GM21367 (cell line): ENCODE measurements around the gene PECR.
A peak's percentile ranks its signal among the peaks of the same experiment; 100 is the strongest.
"Not testable (repeated sequence)": the region's sequence is repeated elsewhere in the genome, so short reads cannot be mapped to it uniquely, and the experiment has no call there.

ENCODE experiments used
- ATAC-seq: cut with Tn5 transposase; IDR thresholded peaks from one replicate; pipeline ENCODE4 v1.9.1; 2021; ENCODE audit not compliant: unreplicated experiment

Gene PECR

GRCh38 chr2:216107320-216107719 lies 25.7 kb upstream of the PECR start:
- ATAC-seq, result no peak

DNA sequence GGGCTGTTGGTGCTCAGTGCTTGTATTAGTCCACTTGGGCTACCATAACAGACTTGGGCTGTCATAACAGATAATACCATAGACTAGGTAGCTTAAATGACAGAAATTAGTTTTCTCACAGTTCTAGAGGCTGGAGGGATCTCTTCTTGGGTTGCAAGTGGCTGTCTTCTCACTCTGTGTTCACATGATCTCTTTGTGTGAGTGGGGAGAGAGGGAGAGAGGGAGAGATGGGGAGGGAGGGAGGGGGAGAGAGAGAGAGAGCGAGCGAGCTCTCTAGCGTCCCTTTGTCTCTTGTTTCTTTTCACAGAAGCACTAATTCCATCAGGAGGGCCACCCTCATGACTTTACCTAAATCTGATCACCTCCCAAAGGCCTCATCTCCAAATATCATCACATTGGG lies 23.1 kb upstream of the PECR start:
- no peak for ATAC-seq

DNA sequence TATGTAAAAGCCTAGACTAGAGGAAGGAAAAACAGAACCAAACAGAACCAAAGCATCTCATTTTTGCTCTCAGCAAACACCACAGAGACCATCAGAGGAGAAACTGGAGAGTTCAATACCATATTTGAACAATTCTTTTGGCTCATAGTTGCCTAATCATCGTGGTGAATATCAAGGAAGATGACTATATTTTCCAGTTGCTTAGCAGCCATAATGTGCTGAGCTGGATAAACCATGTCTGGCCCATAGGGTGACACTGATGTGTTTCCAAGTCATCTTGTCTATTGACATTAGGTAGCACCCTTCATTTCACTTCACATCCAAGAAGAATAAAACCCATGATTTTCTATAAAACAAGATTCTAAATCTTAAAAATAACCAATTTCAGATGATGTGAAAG lies 21.6 kb upstream of the PECR start:
- no peak for ATAC-seq

DNA sequence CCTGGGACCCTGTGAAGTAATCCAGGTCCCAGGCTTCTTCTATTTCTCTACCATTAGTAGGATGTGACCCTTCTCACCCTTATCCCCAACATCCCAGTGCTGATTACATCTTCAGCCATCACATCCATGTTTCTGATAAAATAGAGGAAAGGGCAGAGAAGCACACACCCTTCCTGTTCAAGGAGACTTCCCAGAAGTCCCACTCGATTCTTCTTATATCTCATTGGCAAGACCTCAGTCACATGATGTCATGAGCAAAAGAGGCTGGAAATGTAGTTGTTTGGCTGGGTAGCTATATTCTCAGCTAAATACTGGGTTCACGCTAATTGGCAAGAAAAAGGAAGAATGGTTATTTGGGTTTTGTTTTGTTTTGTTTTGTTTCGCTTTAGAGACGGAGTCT lies 19.5 kb upstream of the PECR start:
- ATAC-seq, result no peak

- ATAC-seq, result no peak
These were observed 17.1 kb upstream of the PECR start for GRCh38 chr2:216098421-216099334.

- no peak for ATAC-seq
These were observed 13.1 kb upstream of the PECR start for GRCh38 chr2:216094701-216095100.

DNA sequence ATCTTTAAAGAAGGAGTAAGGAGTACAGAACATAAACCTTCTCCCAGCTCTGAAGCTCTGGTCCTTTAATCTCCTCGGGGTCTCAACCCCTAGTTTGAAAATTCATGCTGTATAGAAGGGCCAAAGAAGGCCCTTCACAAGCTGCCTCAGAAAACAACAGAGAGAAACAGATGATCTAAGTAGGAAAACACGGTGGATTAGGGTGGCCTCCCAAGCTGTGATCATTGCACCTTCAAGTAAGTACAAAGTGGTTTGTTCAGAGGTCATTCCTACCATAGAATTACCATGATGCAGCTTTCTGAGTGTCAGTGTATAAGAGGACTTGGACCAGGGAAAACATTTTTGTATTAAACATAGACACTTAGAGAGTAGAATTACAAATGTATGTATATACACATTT lies 11.0 kb upstream of the PECR start:
- ATAC-seq, result no peak

DNA sequence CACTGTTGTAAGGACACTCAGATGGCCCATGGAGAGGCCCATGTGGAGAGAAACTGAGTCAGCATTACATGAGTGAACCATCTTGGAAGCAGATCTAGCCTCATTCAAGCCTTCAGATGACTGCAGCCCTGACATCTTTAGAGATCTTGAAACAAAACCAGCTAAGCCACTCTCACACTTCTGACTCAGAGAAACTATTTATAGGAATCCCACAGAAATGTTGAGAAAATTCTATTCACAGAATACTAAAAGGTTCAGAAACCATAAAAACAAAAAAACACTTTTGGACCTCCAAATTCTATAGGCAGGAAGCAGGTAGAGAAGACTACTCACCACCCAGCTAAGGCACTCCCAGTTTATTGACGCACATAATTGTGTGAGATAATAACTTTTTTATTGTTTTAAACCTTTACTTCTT lies 8.8 kb upstream of the PECR start:
- ATAC-seq, result no peak

DNA sequence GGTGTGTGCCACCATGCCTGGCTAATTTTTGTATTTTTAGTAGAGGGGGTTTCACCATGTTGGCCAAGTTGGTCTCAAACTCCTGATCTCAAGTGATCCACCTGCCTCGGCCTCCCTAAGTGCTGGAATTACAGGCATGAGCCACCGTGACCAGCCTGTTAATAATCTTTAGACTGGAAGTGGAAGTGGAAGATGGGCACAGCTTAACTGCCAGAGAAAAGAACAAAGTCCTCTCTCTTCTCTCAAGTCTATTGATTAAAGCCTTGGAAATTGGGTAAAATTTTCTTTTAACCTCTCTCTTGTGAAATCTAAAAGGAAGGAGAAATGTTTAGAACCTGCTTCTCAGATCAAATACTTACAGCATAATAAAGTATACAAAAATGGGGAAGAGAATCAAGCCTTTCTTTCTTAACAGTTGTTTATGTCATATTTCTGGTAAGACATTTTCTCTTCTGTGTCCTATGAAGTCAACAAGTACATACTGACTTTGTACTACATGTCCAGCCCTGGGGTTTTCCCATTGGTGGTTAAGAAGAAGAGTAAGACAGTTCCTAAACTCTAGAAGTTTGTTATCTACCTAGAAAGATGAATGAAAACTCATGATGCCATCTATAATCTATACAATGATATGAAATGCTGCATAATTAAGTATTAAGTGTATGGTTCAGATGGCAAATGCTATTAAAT lies 4.7 kb upstream of the PECR start:
- no peak for ATAC-seq

GRCh38 chr2:216084547-216084946 lies 2.9 kb upstream of the PECR start:
- no peak for ATAC-seq

- ATAC-seq, result no peak
These were observed 2.1 kb upstream of the PECR start for GRCh38 chr2:216083464-216084281.

DNA sequence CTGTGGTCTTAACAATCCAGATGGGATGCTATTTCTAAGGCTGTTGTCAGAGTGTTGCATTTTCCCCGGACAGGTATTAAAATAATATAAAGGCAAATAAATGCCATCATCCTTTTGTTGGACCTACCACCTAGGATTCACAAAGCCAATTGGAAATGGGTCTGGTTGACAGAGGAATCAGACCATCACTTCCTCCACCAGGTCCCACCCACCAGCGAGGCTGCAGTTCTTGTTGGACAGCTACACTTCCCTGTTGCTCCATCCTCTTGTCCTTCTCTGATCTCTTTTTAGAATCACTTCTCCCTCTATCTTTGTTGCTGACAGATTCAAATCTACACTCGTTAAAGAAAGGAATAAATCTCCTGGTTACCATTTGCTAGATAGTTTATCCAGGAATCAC lies 1.2 kb upstream of the PECR start:
- no peak for ATAC-seq

GRCh38 chr2:216082117-216082711 lies 605 bp upstream of the PECR start:
- ATAC-seq, result peak; percentile 6

DNA sequence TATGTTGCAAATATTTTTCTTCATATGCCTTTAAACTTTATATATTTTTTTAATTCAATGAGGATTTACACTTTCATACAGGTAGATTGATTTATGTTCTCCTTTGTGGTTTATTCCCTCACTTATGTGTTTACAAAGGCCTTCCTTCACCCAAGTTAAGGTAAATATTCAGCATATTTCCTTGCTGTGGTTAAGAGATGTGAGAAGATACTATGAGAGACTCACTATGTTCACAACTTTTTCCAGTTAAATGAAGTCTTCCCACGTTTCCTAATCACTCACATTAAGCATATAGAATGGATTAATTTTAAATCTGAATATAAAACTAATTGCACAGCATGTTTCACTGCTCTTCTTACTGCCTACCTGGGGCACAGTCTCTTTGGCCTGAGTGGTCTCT lies 597 bp downstream of the PECR start:
- ATAC-seq, result no peak

- not testable (repeated sequence) for ATAC-seq
These were observed 1.6 kb downstream of the PECR start for GRCh38 chr2:216080048-216080447.

GRCh38 chr2:216078776-216079175 lies 2.8 kb downstream of the PECR start:
- no peak for ATAC-seq

GRCh38 chr2:216075510-216076485 lies 5.8 kb downstream of the PECR start:
- ATAC-seq, result no peak

- no peak for ATAC-seq
These were observed 6.8 kb downstream of the PECR start for GRCh38 chr2:216074794-216075193.

GRCh38 chr2:216074380-216074779 lies 7.2 kb downstream of the PECR start:
- ATAC-seq, result no peak

GRCh38 chr2:216073773-216074172 lies 7.8 kb downstream of the PECR start:
- ATAC-seq, result no peak
